Endometrial microvascular endothelial cells (primary cell): ENCODE data around the gene REV3L. TPM values are rescaled to one million over a fixed set of nuclear protein-coding genes. Genes with fewer than 3 reads are reported as not detected.

Experiments
- in situ Hi-C: cut with HindIII; loops from 2 replicates; pipeline ENCODE4 v1.10.0; 2017; ENCODE audit warnings: low sequenced_read_pairs, low pct_unique_long_range_greater_than_20kb; ENCODE audit errors: inconsistent ontology term
- total RNA-seq: library from RNA; depleted of rRNA; stranded (reverse); fragments of >200 nt; gene quantifications from one replicate; pipeline ENCODE4 v1.2.3, GENCODE V29; 2015; ENCODE audit errors: inconsistent ontology term

The REV3L gene
- total RNA-seq, 1 donor from 2014 or later, result 35.0 TPM

DNA sequence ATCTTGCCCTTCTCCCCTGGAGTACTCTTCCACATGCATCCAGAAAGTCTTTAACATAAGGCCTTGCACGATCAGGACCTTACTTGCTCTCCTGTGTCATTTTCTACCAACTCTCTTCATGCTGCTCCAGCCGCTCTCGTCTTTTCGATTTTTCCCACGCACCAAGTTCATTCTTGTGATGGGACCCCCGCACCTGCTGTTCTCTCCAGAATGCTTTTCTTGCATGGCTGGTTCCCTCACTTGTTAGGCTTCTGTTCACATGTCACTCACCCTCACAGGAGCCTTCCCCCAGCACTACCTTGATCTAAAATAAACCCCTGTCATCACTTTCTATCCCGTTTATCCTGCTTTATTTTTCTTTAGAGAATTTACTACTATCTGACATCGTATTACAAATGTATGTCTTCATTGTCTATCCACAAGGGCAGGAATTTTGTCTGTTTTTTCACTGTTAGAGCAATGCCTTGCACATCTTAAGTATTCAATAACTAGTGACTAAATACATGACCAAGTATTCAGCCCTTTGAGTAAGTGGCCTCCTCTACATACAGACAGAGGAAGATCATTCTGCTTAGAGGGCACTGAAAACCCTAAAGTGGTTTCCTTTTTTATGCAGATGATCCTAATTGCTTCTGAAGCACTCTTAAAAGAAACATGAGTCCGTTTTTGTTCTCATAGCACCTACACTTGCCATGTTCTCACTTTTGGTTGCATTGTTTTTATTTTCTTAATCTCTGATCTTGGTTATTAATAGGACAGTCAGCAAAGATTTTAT lies 228.8 kb downstream of the REV3L start:
- in situ Hi-C loops, result no loop called here

DNA sequence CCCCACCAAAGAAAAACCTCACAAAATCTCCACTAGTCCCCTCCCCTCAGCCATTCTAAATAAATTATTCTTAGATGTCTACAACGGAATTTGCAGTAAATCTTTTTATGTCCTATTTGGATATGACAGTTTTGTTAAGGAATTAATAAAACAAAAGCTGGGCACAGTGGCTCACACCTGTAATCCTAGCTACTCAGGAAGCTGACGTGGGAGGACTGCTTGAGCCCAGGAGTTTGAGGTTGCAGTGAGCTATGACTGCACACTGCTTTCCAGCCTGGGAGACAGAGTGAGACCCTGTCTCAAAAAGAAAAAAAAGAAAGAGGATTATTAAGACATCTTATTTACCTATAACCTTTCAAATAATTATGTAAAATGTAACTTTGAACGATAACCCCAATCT lies 230.3 kb downstream of the REV3L start:
- in situ Hi-C loops, result no loop called here

DNA sequence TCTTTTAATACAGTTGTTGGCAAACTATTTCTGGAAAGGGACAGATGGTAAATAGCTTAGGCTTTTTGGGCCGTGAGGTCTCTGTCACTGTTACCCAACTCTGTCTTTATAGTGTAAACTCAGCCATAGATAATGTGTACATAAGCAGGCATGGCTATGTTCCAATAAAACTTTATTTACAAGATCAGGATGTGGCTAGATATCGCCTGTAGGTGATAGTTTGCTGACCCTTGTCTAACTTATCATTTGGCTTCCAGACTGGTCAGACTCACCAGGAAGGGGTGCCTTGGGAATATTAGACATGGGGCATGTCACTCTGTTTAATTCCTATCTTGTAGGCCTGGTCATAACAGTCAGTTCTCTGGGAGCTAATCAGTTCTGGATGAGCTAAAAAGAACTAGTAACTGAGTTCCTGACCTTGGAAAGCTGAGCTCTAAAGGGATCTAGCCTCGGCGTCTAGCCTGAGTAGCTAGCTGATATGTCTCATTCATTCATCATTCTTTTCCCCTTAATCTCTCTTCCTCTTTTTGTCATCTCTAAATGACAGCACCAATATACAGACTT lies 232.1 kb downstream of the REV3L start:
- in situ Hi-C loops, result no loop called here

Other genes starting within 250 kb of the REV3L start
- gene TRAF3IP2, start 122.7 kb upstream of the REV3L start, total RNA-seq, result 29.9 TPM